Measurements from ENCODE around the gene SPRED1. TPM values are rescaled to one million over a fixed set of nuclear protein-coding genes. Genes with fewer than 3 reads are reported as not detected.

SPRED1 gene
- total RNA-seq (2014; rRNA removed; shearing (Covaris generic)) (7.5 and 9.6 TPM in 2 replicates), total RNA-seq (2022) (19.9 and 21.1 TPM in 2 replicates), Bru-seq, nascent RNA (percentile 85 among the genes with signal in this experiment), BruChase-seq, experiment 1, labeled RNA remaining after a 6-hour chase (percentile 66 among the genes with signal in this experiment), BruChase-seq, experiment 2, labeled RNA remaining after a 2-hour chase (percentile 78 among the genes with signal in this experiment)
- long read RNA-seq, full-length matches to known transcripts, result 21 of 29 reads
- long read RNA-seq, partial matches to known transcripts, result 4 of 29 reads
- long read RNA-seq, other reads (novel, unspliced or antisense), result 4 of 29 reads

- peak within 1 kb of the TSS; percentile 76 for H3K27ac ChIP-seq (ENCODE audit: low read depth, low read length, poor library complexity, severe bottlenecking)
- no peaks in the 10 kb centered on the region for H3K9me2 ChIP-seq (ENCODE audit: insufficient read depth, low read length)
- peak; percentile 42 for DNase-seq (ENCODE audit: low spot score)
- H3K9me3 ChIP-seq (ENCODE audit: low read length), result no peaks in the 10 kb centered on the region
- TF ChIP-seq EZH2phosphoT487 (IDR thresholded peaks at IDR 0.05; ENCODE audit: borderline replicate concordance, low read depth, low read length) (no peak), CTCF (conservative IDR thresholded peaks at IDR 0.05; ENCODE audit: low read length) (no peak)
- ChIA-PET CTCF (ENCODE audit: unreplicated experiment) (no interaction called here), POLR2A (interaction anchor here (0.9 to 2.6 kb wide), 12 partner anchors 11 to 230 kb away, joined by 3 to 18 read pairs (median 8); no protein-coding TSS in a partner anchor)
- H2AFZ ChIP-seq (ENCODE audit: low read length), result peak within 1 kb of the TSS; percentile 88
- no peaks in the 10 kb centered on the region for H3K36me3 ChIP-seq (ENCODE audit: insufficient read depth, low read length)
- peaks cover 43% of the 10 kb centered on the region for H3K79me2 ChIP-seq (ENCODE audit: insufficient read depth, low read depth, low read length)
- peaks cover 19% of the 10 kb centered on the region for H4K20me1 ChIP-seq (ENCODE audit: insufficient read depth, low read length)
- H3K4me2 ChIP-seq (ENCODE audit: low read length), result peak within 1 kb of the TSS; percentile 89
- peaks cover 28% of the 10 kb centered on the region for H3K4me1 ChIP-seq (ENCODE audit: insufficient read depth, low read length, poor library complexity, severe bottlenecking)
- intact Hi-C loops (cut with micrococcal nuclease; ENCODE audit: unreplicated experiment), result loop anchor here (1.0 to 5.0 kb wide), 2 partner anchors 60 to 120 kb away; no protein-coding TSS in a partner anchor
- H3K4me3 ChIP-seq (ENCODE audit: low read depth, low read length, poor library complexity, severe bottlenecking), result peak within 1 kb of the TSS; percentile 91
- no TSS peak for BruUV-seq (replicated peaks)
Measured at GRCh38 chr15:38252481-38253350, at the start of gene SPRED1. Gene SPRED1 (plus strand): TSS chr15:38252836. CDS start chr15:38253186, 350 bp downstream.

- CTCF ChIA-PET (ENCODE audit: unreplicated experiment), result interaction anchor here (1.2 kb wide), 1 partner anchor 13 kb away, joined by 3 read pairs; no protein-coding TSS in a partner anchor
- Histone ChIP-seq H2AFZ (ENCODE audit: low read length) (no peak overlapping the region), H3K9me3 (ENCODE audit: low read length) (no peaks in the 10 kb centered on the region), H3K36me3 (ENCODE audit: insufficient read depth, low read length) (no peaks in the 10 kb centered on the region), H3K27ac (ENCODE audit: low read depth, low read length, poor library complexity, severe bottlenecking) (no peak overlapping the region), H3K9me2 (ENCODE audit: insufficient read depth, low read length) (no peaks in the 10 kb centered on the region), H3K4me3 (ENCODE audit: low read depth, low read length, poor library complexity, severe bottlenecking) (no peak overlapping the region), H3K79me2 (ENCODE audit: insufficient read depth, low read depth, low read length) (no peaks in the 10 kb centered on the region), H3K4me1 (ENCODE audit: insufficient read depth, low read length, poor library complexity, severe bottlenecking) (peaks cover 7% of the 10 kb centered on the region), H4K20me1 (ENCODE audit: insufficient read depth, low read length) (no peaks in the 10 kb centered on the region), H3K4me2 (ENCODE audit: low read length) (no peak overlapping the region)
- intact Hi-C loops (cut with micrococcal nuclease; ENCODE audit: unreplicated experiment), result no loop called here
- no peak for TF ChIP-seq EZH2phosphoT487 (IDR thresholded peaks at IDR 0.05; ENCODE audit: borderline replicate concordance, low read depth, low read length)
- no peak for TF ChIP-seq CTCF (conservative IDR thresholded peaks at IDR 0.05; ENCODE audit: low read length)
- no TSS peak for BruUV-seq (replicated peaks)
- DNase-seq (ENCODE audit: low spot score), result no peak
- POLR2A ChIA-PET, result interaction anchor here (0.5 to 2.5 kb wide), 5 partner anchors 8 to 144 kb away, joined by 3 to 7 read pairs (median 5); no protein-coding TSS in a partner anchor
Measured at GRCh38 chr15:38205526-38206272, 46.9 kb upstream of the SPRED1 start.

Measured in OCI-LY7 (cell line).